MM.1S (cell line): ENCODE data around the gene NRGN.

Source experiments
- CTCF ChIP-seq: fragments of 300-600 bp; sonication (generic); IDR thresholded peaks from 2 replicates; pipeline ENCODE4 v1.5.1; 2016; ENCODE audit warnings: antibody characterized with exemption, low read length, mixed read lengths
- EZH2 ChIP-seq: fragments of 300-600 bp; sonication (generic); optimal IDR thresholded peaks from 2 replicates; pipeline ENCODE3; 2017; ENCODE audit warnings: low read depth, mild to moderate bottlenecking, antibody characterized with exemption, low read length, mixed read lengths

DNA sequence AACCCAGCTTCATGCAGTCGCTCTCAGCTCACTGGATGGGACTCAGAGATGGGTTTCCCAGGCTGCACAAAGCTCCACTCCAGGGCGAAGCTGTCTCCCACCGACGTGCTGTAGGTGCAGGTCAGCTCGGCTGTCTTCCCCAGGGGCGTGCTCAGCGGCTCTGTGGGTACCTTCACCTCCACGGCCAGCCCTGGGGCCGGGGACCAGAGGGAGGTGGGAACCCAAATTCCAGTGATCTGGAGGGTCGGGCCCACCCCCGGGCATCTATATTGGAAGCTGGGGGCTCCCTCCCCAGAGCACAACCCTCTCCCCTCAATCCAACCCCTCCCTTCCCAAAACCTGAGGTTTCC is 11.6 kb downstream of the NRGN start:
- TF ChIP-seq CTCF (no peak), EZH2 (no peak)
